SK-N-SH (cell line): ENCODE results near the gene PHEX. TPM values are rescaled to one million over a fixed set of nuclear protein-coding genes. Genes with fewer than 3 reads are reported as not detected.

Experiments used
- CTCF ChIA-PET: fragments of 300-600, 350-600 bp; formaldehyde crosslinking; extraction: SDS; loops from one replicate; lab custom pipeline; 2021; lab: Yijun Ruan, JAX
- POLR2A ChIA-PET: fragments of 350-600 bp; sonication (Branson Sonifier 250); formaldehyde crosslinking; extraction: SDS; loops from one replicate; lab custom pipeline; 2020; ENCODE audit warnings: antibody characterized with exemption, inconsistent platforms; lab: Yijun Ruan, JAX
- DNase-seq: peaks from one replicate; pipeline ENCODE4 v3.0.0; 2012
- H2AFZ ChIP-seq: fragments of 200-600 bp; sonication (generic); 2 replicates; pipeline ENCODE4 v1.8.1; 2016; ENCODE audit warnings: antibody characterized with exemption, mild to moderate bottlenecking, low read depth
- H3F3A ChIP-seq: fragments of 200-600 bp; sonication (generic); replicated peaks from 2 replicates; pipeline ENCODE3; 2016; ENCODE audit warnings: antibody characterized with exemption, mild to moderate bottlenecking; ENCODE audit not compliant: insufficient read depth
- H3K27ac ChIP-seq, 2 experiments: fragments of 200-500 bp in 1 of 2; fragments of 200-600 bp in 1 of 2; sonication (Bioruptor generic) in 1 of 2; sonication (generic), shearing (Covaris generic) in 1 of 2; 2 replicates each; pipeline versions ENCODE4 v1.5.1 to v1.6.1; 2014 to 2016; ENCODE audit warnings: low read depth in 2 of 2, inconsistent platforms in 1 of 2, low read length in 1 of 2, mild to moderate bottlenecking in 1 of 2, mixed read lengths in 1 of 2
- H3K27me3 ChIP-seq: fragments of 200-600 bp; sonication (generic), shearing (Covaris generic); 2 replicates; pipeline ENCODE4 v1.6.1; 2016; ENCODE audit warnings: mixed run types; ENCODE audit not compliant: insufficient read depth
- H3K36me3 ChIP-seq, 2 experiments: fragments of 200-500 bp in 1 of 2; fragments of 200-600 bp in 1 of 2; sonication (Bioruptor generic) in 1 of 2; sonication (generic) in 1 of 2; replicated peaks in 1 of 2; 2 replicates each; pipeline versions ENCODE3 to v1.5.1; 2014 to 2016; ENCODE audit warnings: low read length in 1 of 2, mild to moderate bottlenecking in 1 of 2; ENCODE audit not compliant: insufficient read depth in 2 of 2, control insufficient read depth in 1 of 2
- H3K4me1 ChIP-seq, 2 experiments: fragments of 200-500 bp in 1 of 2; fragments of 200-600 bp in 1 of 2; sonication (Bioruptor generic) in 1 of 2; sonication (generic), shearing (Covaris generic) in 1 of 2; 2 replicates each; pipeline versions ENCODE4 v1.5.1 to v1.6.1; 2014 to 2016; ENCODE audit warnings: low read depth in 1 of 2, low read length in 1 of 2, mixed run types in 1 of 2; ENCODE audit not compliant: insufficient read depth in 2 of 2, control insufficient read depth in 1 of 2
- H3K4me2 ChIP-seq: fragments of 200-600 bp; sonication (generic), shearing (Covaris generic); 2 replicates; pipeline ENCODE4 v1.6.1; 2017; ENCODE audit warnings: mixed run types
- H3K4me3 ChIP-seq, 2 experiments: fragments of 200-500 bp in 1 of 2; fragments of 200-600 bp in 1 of 2; sonication (Bioruptor generic) in 1 of 2; sonication (generic), shearing (Covaris generic) in 1 of 2; 2 replicates each; pipeline versions ENCODE4 v1.5.1 to v1.8.1; 2014 to 2016; ENCODE audit warnings: low read depth in 2 of 2, inconsistent platforms in 1 of 2, low read length in 1 of 2, mild to moderate bottlenecking in 1 of 2, mixed read lengths in 1 of 2, moderate library complexity in 1 of 2
- H3K79me2 ChIP-seq: fragments of 200-600 bp; sonication (generic); 2 replicates; pipeline ENCODE4 v1.8.1; 2017; ENCODE audit warnings: mild to moderate bottlenecking; ENCODE audit not compliant: insufficient read depth
- H3K9ac ChIP-seq: fragments of 200-600 bp; sonication (generic); 2 replicates; pipeline ENCODE4 v1.6.1; 2017; ENCODE audit warnings: mixed run types
- H3K9me2 ChIP-seq: fragments of 200-600 bp; sonication (generic); 2 replicates; pipeline ENCODE4 v1.6.1; 2017; ENCODE audit warnings: mixed run types
- H3K9me3 ChIP-seq: fragments of 200-600 bp; sonication (generic); 2 replicates; pipeline ENCODE4 v1.6.1; 2017; ENCODE audit warnings: mixed run types, mild to moderate bottlenecking, moderate library complexity
- H4K20me1 ChIP-seq: fragments of 200-600 bp; sonication (generic); 2 replicates; pipeline ENCODE4 v1.6.1; 2017; ENCODE audit warnings: mild to moderate bottlenecking, mixed run types; ENCODE audit not compliant: insufficient read depth
- CTCF ChIP-seq: fragments of 200-600 bp; sonication (generic); IDR thresholded peaks from 2 replicates; pipeline ENCODE4 v1.6.1; 2017; ENCODE audit warnings: antibody characterized with exemption, mild to moderate bottlenecking, moderate library complexity
- EP300 ChIP-seq, 2 experiments: IDR thresholded peaks; 2 replicates each; pipeline versions ENCODE4 v1.4.0 to v1.6.1; 2012; ENCODE audit warnings: borderline replicate concordance in 1 of 2, low read depth in 1 of 2, low read length in 1 of 2
- EZH2phosphoT487 ChIP-seq: fragments of 200-600 bp; sonication (generic); IDR thresholded peaks from 2 replicates; pipeline ENCODE4 v1.6.1; 2017; ENCODE audit warnings: low read depth, mixed run types, mild to moderate bottlenecking, antibody characterized with exemption, moderate library complexity, borderline replicate concordance
- FOXM1 ChIP-seq: IDR thresholded peaks from 2 replicates; pipeline ENCODE4 v1.4.0; 2012; ENCODE audit warnings: low read depth, mild to moderate bottlenecking
- GABPA ChIP-seq: IDR thresholded peaks from 2 replicates; pipeline ENCODE4 v1.4.0; 2012; ENCODE audit warnings: low read depth, mild to moderate bottlenecking
- GATA2 ChIP-seq: sonication (generic); formaldehyde crosslinking; IDR thresholded peaks from 2 replicates; pipeline ENCODE4 v1.5.0; 2020; ENCODE audit warnings: mild to moderate bottlenecking, missing genetic modification reagents
- JUND ChIP-seq: IDR thresholded peaks from 2 replicates; pipeline ENCODE4 v1.4.0; 2012
- MEF2A ChIP-seq: IDR thresholded peaks from 2 replicates; pipeline ENCODE4 v1.4.0; 2012; ENCODE audit warnings: low read depth, borderline replicate concordance
- MXI1 ChIP-seq: IDR thresholded peaks from 2 replicates; pipeline ENCODE4 v1.6.1; 2012; ENCODE audit warnings: mild to moderate bottlenecking, low read depth, low read length, improper control_type of control experiment
- PBX3 ChIP-seq: IDR thresholded peaks from 2 replicates; pipeline ENCODE4; 2012
- RAD21 ChIP-seq: IDR thresholded peaks from 2 replicates; pipeline ENCODE4 v1.6.1; 2012; ENCODE audit warnings: mild to moderate bottlenecking, low read length
- RCOR1 ChIP-seq: fragments of 150-350 bp; IDR thresholded peaks from 2 replicates; pipeline ENCODE4 v1.6.1; 2017; ENCODE audit warnings: antibody characterized with exemption, low read length
- RFX5 ChIP-seq: IDR thresholded peaks from 2 replicates; pipeline ENCODE4 v1.6.1; 2012; ENCODE audit warnings: mild to moderate bottlenecking, improper control_type of control experiment, low read length
- RXRA ChIP-seq: IDR thresholded peaks from 2 replicates; pipeline ENCODE4 v1.4.0; 2012; ENCODE audit warnings: low read depth, mild to moderate bottlenecking, borderline replicate concordance
- TCF12 ChIP-seq: IDR thresholded peaks from 2 replicates; pipeline ENCODE4 v1.4.0; 2012
- TEAD4 ChIP-seq: IDR thresholded peaks from 2 replicates; pipeline ENCODE4 v1.4.0; 2012; ENCODE audit warnings: mild to moderate bottlenecking, borderline replicate concordance; ENCODE audit not compliant: insufficient read depth
- USF1 ChIP-seq: IDR thresholded peaks from 2 replicates; pipeline ENCODE4 v1.4.0; 2012; ENCODE audit warnings: low read depth, borderline replicate concordance
- USF2 ChIP-seq: fragments of 150-350 bp; IDR thresholded peaks from 2 replicates; pipeline ENCODE4 v1.6.1; 2017; ENCODE audit warnings: antibody characterized with exemption, low read length, low read depth, borderline replicate concordance
- YY1 ChIP-seq: IDR thresholded peaks from 2 replicates; pipeline ENCODE4 v1.4.0; 2012; ENCODE audit warnings: low read depth, mild to moderate bottlenecking
- ZBTB33 ChIP-seq: IDR thresholded peaks from 2 replicates; pipeline ENCODE4 v1.4.0; 2012; ENCODE audit warnings: low read depth, borderline replicate concordance
- WGBS: methylation state at CpG from one replicate; pipeline ENCODE4 v1.1.6; 2017; ENCODE audit warnings: low lambda C conversion rate; 5-methylcytosine and 5-hydroxymethylcytosine counted together
- polyA plus RNA-seq, 3 experiments: library from polyadenylated mRNA; depleted of rRNA; stranded (reverse); fragments of >200 nt; gene quantifications; 2 replicates each; pipeline ENCODE4 v1.2.3, GENCODE V29; 2012

PHEX gene
- polyA plus RNA-seq, 1 of the 3 experiments (the other 2 are of a cell fraction), result 0.35 TPM

- H3K4me2 ChIP-seq, result no peak overlapping the region
- no peaks in the 10 kb centered on the region for H3K79me2 ChIP-seq
- ChIA-PET POLR2A (no interaction called here), CTCF (interaction anchor here (1.2 kb wide), 1 partner anchor 50 kb away, joined by 4 read pairs; no protein-coding TSS in a partner anchor)
- H3K27me3 ChIP-seq, result no peaks in the 10 kb centered on the region
- TF ChIP-seq TEAD4 (no peak), USF2 (no peak), TCF12 (no peak), GABPA (no peak), MEF2A (no peak), JUND (no peak), GATA2 (no peak), CTCF (no peak), PBX3 (no peak), RAD21 (no peak)
- no peaks in the 10 kb centered on the region for H3F3A ChIP-seq
- H3K9me2 ChIP-seq, result no peaks in the 10 kb centered on the region
- WGBS, result 43% methylated on average over 1 of the region's 1 CpG
- H3K9me3 ChIP-seq, result no peaks in the 10 kb centered on the region
- no peaks in the 10 kb centered on the region for H4K20me1 ChIP-seq
- no peak overlapping the region for H3K27ac ChIP-seq
- H3K4me1 ChIP-seq, result no peaks in the 10 kb centered on the region
- no peak overlapping the region for H3K4me3 ChIP-seq
- H3K9ac ChIP-seq, result no peak overlapping the region
- no peak overlapping the region for H2AFZ ChIP-seq
- H3K36me3 ChIP-seq, result no peaks in the 10 kb centered on the region
- no peak for DNase-seq
These were observed 3.1 kb downstream of the PHEX start for GRCh38 chrX:22035236-22035635.

GRCh38 chrX:22037225-22037624 is 5.1 kb downstream of the PHEX start:
- H3K27me3 ChIP-seq, result no peaks in the 10 kb centered on the region
- DNase-seq, result no peak
- H2AFZ ChIP-seq, result no peak overlapping the region
- no peaks in the 10 kb centered on the region for H3F3A ChIP-seq
- H4K20me1 ChIP-seq, result no peaks in the 10 kb centered on the region
- no peaks in the 10 kb centered on the region for H3K79me2 ChIP-seq
- no peaks in the 10 kb centered on the region for H3K36me3 ChIP-seq
- no peak overlapping the region for H3K4me2 ChIP-seq
- POLR2A ChIA-PET, result no interaction called here
- WGBS, result 51% methylated on average over 2 of the region's 2 CpGs
- H3K4me1 ChIP-seq, result no peaks in the 10 kb centered on the region
- no peak overlapping the region for H3K27ac ChIP-seq
- TF ChIP-seq ZBTB33 (no peak), USF1 (no peak), RCOR1 (no peak), RFX5 (no peak), PBX3 (no peak), MEF2A (no peak), GATA2 (no peak), RAD21 (no peak), MXI1 (no peak), FOXM1 (no peak), JUND (no peak), RXRA (no peak), EZH2phosphoT487 (no peak), EP300 (IDR thresholded peaks at IDR 0.05; ENCODE audit: borderline replicate concordance in 1 of 2, low read depth in 1 of 2, low read length in 1 of 2) (no peak), YY1 (no peak)
- no peaks in the 10 kb centered on the region for H3K9me2 ChIP-seq
- H3K9ac ChIP-seq, result no peak overlapping the region
- CTCF ChIA-PET, result interaction anchor here (0.6 to 1.8 kb wide), 2 partner anchors 52 to 194 kb away, joined by 3 to 7 read pairs; no protein-coding TSS in a partner anchor
- H3K4me3 ChIP-seq, result no peak overlapping the region
- H3K9me3 ChIP-seq, result no peaks in the 10 kb centered on the region
